ENCODE results near the gene ADCY7.

The ADCY7 gene

DNA sequence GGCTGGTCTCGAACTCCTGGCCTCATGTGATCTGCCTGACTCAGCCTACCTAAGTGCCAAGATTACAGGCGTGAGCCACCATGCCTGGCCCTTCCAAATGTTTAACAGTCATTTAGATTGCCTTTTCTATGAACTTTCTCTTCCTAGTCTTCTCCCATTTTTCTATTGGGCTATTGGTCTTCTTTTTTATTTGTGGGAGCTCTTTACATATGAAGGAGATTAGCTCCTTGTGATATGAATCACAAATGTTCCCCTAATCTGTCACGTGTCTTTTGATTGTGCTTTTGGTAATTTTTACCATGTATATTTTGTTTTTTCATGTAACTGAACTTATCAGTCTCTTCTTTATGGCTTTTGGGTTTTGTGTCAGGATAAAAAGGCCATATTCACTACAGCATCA is 11.9 kb downstream of the ADCY7 start:
- ChIA-PET CTCF (no interaction called here), POLR2A (no interaction called here)
- DNase-seq (ENCODE audit: extremely low spot score): no peak
- no peak for TF ChIP-seq ELF4 (IDR thresholded peaks at IDR 0.05)
- TF ChIP-seq SUZ12 (IDR thresholded peaks at IDR 0.05): no peak
- no peak for TF ChIP-seq FOXK2 (IDR thresholded peaks at IDR 0.05)
- no peak for TF ChIP-seq FOXA1 (IDR thresholded peaks at IDR 0.05)
- no peak for TF ChIP-seq NFRKB (IDR thresholded peaks at IDR 0.05)
- TF ChIP-seq, protein P1, sequence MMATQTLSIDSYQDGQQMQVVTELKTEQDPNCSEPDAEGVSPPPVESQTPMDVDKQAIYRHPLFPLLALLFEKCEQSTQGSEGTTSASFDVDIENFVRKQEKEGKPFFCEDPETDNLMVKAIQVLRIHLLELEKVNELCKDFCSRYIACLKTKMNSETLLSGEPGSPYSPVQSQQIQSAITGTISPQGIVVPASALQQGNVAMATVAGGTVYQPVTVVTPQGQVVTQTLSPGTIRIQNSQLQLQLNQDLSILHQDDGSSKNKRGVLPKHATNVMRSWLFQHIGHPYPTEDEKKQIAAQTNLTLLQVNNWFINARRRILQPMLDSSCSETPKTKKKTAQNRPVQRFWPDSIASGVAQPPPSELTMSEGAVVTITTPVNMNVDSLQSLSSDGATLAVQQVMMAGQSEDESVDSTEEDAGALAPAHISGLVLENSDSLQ (IDR thresholded peaks at IDR 0.05): no peak
- TF ChIP-seq FOXM1 (IDR thresholded peaks at IDR 0.05; ENCODE audit: borderline replicate concordance): no peak
- TF ChIP-seq L3MBTL2 (conservative IDR thresholded peaks at IDR 0.05): no peak
- TF ChIP-seq TARDBP (IDR thresholded peaks at IDR 0.05): no peak
- TF ChIP-seq ARNT (IDR thresholded peaks at IDR 0.05): no peak

GRCh38 chr16:50279504-50279865 is 13.1 kb downstream of the ADCY7 start:
- no peak for DNase-seq (ENCODE audit: extremely low spot score)
- POLR2A ChIA-PET: interaction anchor here (0.9 kb wide), 1 partner anchor 34 kb away, joined by 3 read pairs; no protein-coding TSS in a partner anchor
- TF ChIP-seq LEF1 (IDR thresholded peaks at IDR 0.05; ENCODE audit: borderline replicate concordance) (no peak), NFRKB (IDR thresholded peaks at IDR 0.05) (no peak), ARNT (IDR thresholded peaks at IDR 0.05) (no peak), FOXM1 (IDR thresholded peaks at IDR 0.05; ENCODE audit: borderline replicate concordance) (no peak), HDGF (IDR thresholded peaks at IDR 0.05; ENCODE audit: borderline replicate concordance) (no peak), ZNF384 (IDR thresholded peaks at IDR 0.05) (no peak), SUZ12 (IDR thresholded peaks at IDR 0.05) (no peak), ELF4 (IDR thresholded peaks at IDR 0.05) (no peak), L3MBTL2 (conservative IDR thresholded peaks at IDR 0.05) (no peak), FOXK2 (IDR thresholded peaks at IDR 0.05) (no peak), TARDBP (IDR thresholded peaks at IDR 0.05) (no peak), FOXA1 (IDR thresholded peaks at IDR 0.05) (no peak), CTBP1 (IDR thresholded peaks at IDR 0.05; ENCODE audit: borderline replicate concordance) (no peak), SP1 (IDR thresholded peaks at IDR 0.05) (no peak), BHLHE40 (IDR thresholded peaks at IDR 0.05; ENCODE audit: borderline replicate concordance) (no peak)
- TF ChIP-seq, protein P1 (IDR thresholded peaks at IDR 0.05): no peak
- CTCF ChIA-PET: interaction anchor here (1.1 kb wide), 1 partner anchor 254 kb away, joined by 3 read pairs; the partner anchor contains the start of gene CNEP1R1

- POLR2A ChIA-PET: no interaction called here
- CTCF ChIA-PET: no interaction called here
- no peak for DNase-seq (ENCODE audit: extremely low spot score)
- no peak for TF ChIP-seq BHLHE40 (IDR thresholded peaks at IDR 0.05; ENCODE audit: borderline replicate concordance)
- TF ChIP-seq TARDBP (IDR thresholded peaks at IDR 0.05): no peak
- TF ChIP-seq SUZ12 (IDR thresholded peaks at IDR 0.05): no peak
- TF ChIP-seq SP1 (IDR thresholded peaks at IDR 0.05): no peak
- TF ChIP-seq FOXA1 (IDR thresholded peaks at IDR 0.05): no peak
- no peak for TF ChIP-seq LEF1 (IDR thresholded peaks at IDR 0.05; ENCODE audit: borderline replicate concordance)
- no peak for TF ChIP-seq ZNF384 (IDR thresholded peaks at IDR 0.05)
- TF ChIP-seq FOXK2 (IDR thresholded peaks at IDR 0.05): no peak
- TF ChIP-seq NFRKB (IDR thresholded peaks at IDR 0.05): no peak
- no peak for TF ChIP-seq ARNT (IDR thresholded peaks at IDR 0.05)
- no peak for TF ChIP-seq FOXM1 (IDR thresholded peaks at IDR 0.05; ENCODE audit: borderline replicate concordance)
- no peak for TF ChIP-seq L3MBTL2 (conservative IDR thresholded peaks at IDR 0.05)
- TF ChIP-seq ELF4 (IDR thresholded peaks at IDR 0.05): no peak
- no peak for TF ChIP-seq HDGF (IDR thresholded peaks at IDR 0.05; ENCODE audit: borderline replicate concordance)
- TF ChIP-seq, protein P1 (IDR thresholded peaks at IDR 0.05): no peak
- no peak for TF ChIP-seq CTBP1 (IDR thresholded peaks at IDR 0.05; ENCODE audit: borderline replicate concordance)
Observed at GRCh38 chr16:50280932-50281331, 14.6 kb downstream of the ADCY7 start.

- DNase-seq (ENCODE audit: extremely low spot score): no peak
- POLR2A ChIA-PET: no interaction called here
- TF ChIP-seq FOXA1 (IDR thresholded peaks at IDR 0.05): no peak
- no peak for TF ChIP-seq SP1 (IDR thresholded peaks at IDR 0.05)
- no peak for TF ChIP-seq SUZ12 (IDR thresholded peaks at IDR 0.05)
- TF ChIP-seq L3MBTL2 (conservative IDR thresholded peaks at IDR 0.05): no peak
- TF ChIP-seq CTBP1 (IDR thresholded peaks at IDR 0.05; ENCODE audit: borderline replicate concordance): no peak
- TF ChIP-seq, protein P1 (IDR thresholded peaks at IDR 0.05): no peak
- no peak for TF ChIP-seq HDGF (IDR thresholded peaks at IDR 0.05; ENCODE audit: borderline replicate concordance)
- TF ChIP-seq ZNF384 (IDR thresholded peaks at IDR 0.05): no peak
- TF ChIP-seq ARNT (IDR thresholded peaks at IDR 0.05): no peak
- no peak for TF ChIP-seq FOXM1 (IDR thresholded peaks at IDR 0.05; ENCODE audit: borderline replicate concordance)
- no peak for TF ChIP-seq TARDBP (IDR thresholded peaks at IDR 0.05)
- TF ChIP-seq LEF1 (IDR thresholded peaks at IDR 0.05; ENCODE audit: borderline replicate concordance): no peak
- TF ChIP-seq BHLHE40 (IDR thresholded peaks at IDR 0.05; ENCODE audit: borderline replicate concordance): no peak
- no peak for TF ChIP-seq ELF4 (IDR thresholded peaks at IDR 0.05)
- no peak for TF ChIP-seq FOXK2 (IDR thresholded peaks at IDR 0.05)
- CTCF ChIA-PET: no interaction called here
Observed at GRCh38 chr16:50281391-50282009, 15.1 kb downstream of the ADCY7 start.

- POLR2A ChIA-PET: no interaction called here
- DNase-seq (ENCODE audit: extremely low spot score): no peak
- CTCF ChIA-PET: no interaction called here
- TF ChIP-seq, protein P1 (IDR thresholded peaks at IDR 0.05): no peak
- no peak for TF ChIP-seq L3MBTL2 (conservative IDR thresholded peaks at IDR 0.05)
- no peak for TF ChIP-seq SUZ12 (IDR thresholded peaks at IDR 0.05)
- TF ChIP-seq NFRKB (IDR thresholded peaks at IDR 0.05): no peak
- TF ChIP-seq SP1 (IDR thresholded peaks at IDR 0.05): no peak
- no peak for TF ChIP-seq HDGF (IDR thresholded peaks at IDR 0.05; ENCODE audit: borderline replicate concordance)
- no peak for TF ChIP-seq FOXK2 (IDR thresholded peaks at IDR 0.05)
Observed at GRCh38 chr16:50282010-50282538, 15.7 kb downstream of the ADCY7 start.
